HEK293T (cell line): ENCODE results near the gene CNIH3.

Experiments used
- CTCF ChIA-PET: fragments of 350-600 bp; formaldehyde crosslinking; extraction: SDS; loops from one replicate; lab custom pipeline; 2021; ENCODE audit warnings: antibody characterized with exemption, inconsistent platforms; lab: Yijun Ruan, JAX
- POLR2A ChIA-PET: fragments of 350-600 bp; formaldehyde crosslinking; extraction: SDS; loops from one replicate; lab custom pipeline; 2020; ENCODE audit warnings: antibody characterized with exemption, inconsistent platforms; lab: Yijun Ruan, JAX
- DNase-seq: peaks from one replicate; pipeline ENCODE4 v3.0.0; 2012; ENCODE audit warnings: mixed read lengths; ENCODE audit errors: extremely low spot score
- ARNT ChIP-seq: fragments of 450-650 bp; IDR thresholded peaks from 2 replicates; pipeline ENCODE4 v1.6.1; 2017; ENCODE audit warnings: mild to moderate bottlenecking
- BHLHE40 ChIP-seq: fragments of 450-650 bp; IDR thresholded peaks from 2 replicates; pipeline ENCODE4 v1.6.1; 2016; ENCODE audit warnings: mild to moderate bottlenecking, moderate library complexity, borderline replicate concordance
- CTBP1 ChIP-seq: fragments of 450-650 bp; IDR thresholded peaks from 2 replicates; pipeline ENCODE4 v1.6.1; 2016; ENCODE audit warnings: borderline replicate concordance
- ELF4 ChIP-seq: fragments of 450-650 bp; IDR thresholded peaks from 2 replicates; pipeline ENCODE4 v1.6.1; 2017; ENCODE audit warnings: antibody characterized with exemption
- FOXA1 ChIP-seq: fragments of 450-650 bp; IDR thresholded peaks from 2 replicates; pipeline ENCODE4 v1.6.1; 2016; ENCODE audit warnings: mild to moderate bottlenecking
- FOXK2 ChIP-seq: fragments of 450-650 bp; IDR thresholded peaks from 2 replicates; pipeline ENCODE4 v1.6.1; 2016; ENCODE audit warnings: mild to moderate bottlenecking
- FOXM1 ChIP-seq: fragments of 450-650 bp; IDR thresholded peaks from 2 replicates; pipeline ENCODE4 v1.6.1; 2017; ENCODE audit warnings: mild to moderate bottlenecking, borderline replicate concordance
- HDGF ChIP-seq: fragments of 450-650 bp; IDR thresholded peaks from 2 replicates; pipeline ENCODE4 v1.6.1; 2017; ENCODE audit warnings: antibody characterized with exemption, borderline replicate concordance
- L3MBTL2 ChIP-seq: fragments of 450-650 bp; conservative IDR thresholded peaks from 2 replicates; pipeline ENCODE4 v1.6.1; 2016; ENCODE audit warnings: mild to moderate bottlenecking
- LEF1 ChIP-seq: fragments of 450-650 bp; IDR thresholded peaks from 2 replicates; pipeline ENCODE4 v1.6.1; 2017; ENCODE audit warnings: mild to moderate bottlenecking, borderline replicate concordance
- NFRKB ChIP-seq: fragments of 450-650 bp; IDR thresholded peaks from 2 replicates; pipeline ENCODE4 v1.6.1; 2016; ENCODE audit warnings: mild to moderate bottlenecking, moderate library complexity
- SP1 ChIP-seq: fragments of 450-650 bp; IDR thresholded peaks from 2 replicates; pipeline ENCODE4 v1.6.1; 2017
- SUZ12 ChIP-seq: fragments of 450-650 bp; IDR thresholded peaks from 2 replicates; pipeline ENCODE4 v1.6.1; 2016; ENCODE audit warnings: mild to moderate bottlenecking
- TARDBP ChIP-seq: fragments of 450-650 bp; IDR thresholded peaks from 2 replicates; pipeline ENCODE4 v1.6.1; 2016
- ZNF384 ChIP-seq: fragments of 450-650 bp; IDR thresholded peaks from 2 replicates; pipeline ENCODE4 v1.6.1; 2016
- TF ChIP-seq, protein P1 (sequence below): fragments of 450-650 bp; IDR thresholded peaks from 2 replicates; pipeline ENCODE4 v1.6.1; 2016

Gene CNIH3

GRCh38 chr1:224591326-224591725, 24.8 kb upstream of the CNIH3 start:
- DNase-seq, result no peak
- ChIA-PET CTCF (interaction anchor here (1.1 kb wide), 1 partner anchor 331 kb away, joined by 3 read pairs; no protein-coding TSS in a partner anchor), POLR2A (interaction anchor here (1.0 kb wide), 1 partner anchor 25 kb away, joined by 3 read pairs; the partner anchor contains the start of gene CNIH3)
- TF ChIP-seq FOXK2 (no peak), NFRKB (no peak), L3MBTL2 (no peak), FOXM1 (no peak), CTBP1 (no peak), TARDBP (no peak), ARNT (no peak), BHLHE40 (no peak), FOXA1 (no peak), SUZ12 (no peak), SP1 (no peak), ELF4 (no peak), LEF1 (no peak), ZNF384 (no peak), HDGF (no peak)
- TF ChIP-seq, protein P1, sequence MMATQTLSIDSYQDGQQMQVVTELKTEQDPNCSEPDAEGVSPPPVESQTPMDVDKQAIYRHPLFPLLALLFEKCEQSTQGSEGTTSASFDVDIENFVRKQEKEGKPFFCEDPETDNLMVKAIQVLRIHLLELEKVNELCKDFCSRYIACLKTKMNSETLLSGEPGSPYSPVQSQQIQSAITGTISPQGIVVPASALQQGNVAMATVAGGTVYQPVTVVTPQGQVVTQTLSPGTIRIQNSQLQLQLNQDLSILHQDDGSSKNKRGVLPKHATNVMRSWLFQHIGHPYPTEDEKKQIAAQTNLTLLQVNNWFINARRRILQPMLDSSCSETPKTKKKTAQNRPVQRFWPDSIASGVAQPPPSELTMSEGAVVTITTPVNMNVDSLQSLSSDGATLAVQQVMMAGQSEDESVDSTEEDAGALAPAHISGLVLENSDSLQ, result no peak

DNA sequence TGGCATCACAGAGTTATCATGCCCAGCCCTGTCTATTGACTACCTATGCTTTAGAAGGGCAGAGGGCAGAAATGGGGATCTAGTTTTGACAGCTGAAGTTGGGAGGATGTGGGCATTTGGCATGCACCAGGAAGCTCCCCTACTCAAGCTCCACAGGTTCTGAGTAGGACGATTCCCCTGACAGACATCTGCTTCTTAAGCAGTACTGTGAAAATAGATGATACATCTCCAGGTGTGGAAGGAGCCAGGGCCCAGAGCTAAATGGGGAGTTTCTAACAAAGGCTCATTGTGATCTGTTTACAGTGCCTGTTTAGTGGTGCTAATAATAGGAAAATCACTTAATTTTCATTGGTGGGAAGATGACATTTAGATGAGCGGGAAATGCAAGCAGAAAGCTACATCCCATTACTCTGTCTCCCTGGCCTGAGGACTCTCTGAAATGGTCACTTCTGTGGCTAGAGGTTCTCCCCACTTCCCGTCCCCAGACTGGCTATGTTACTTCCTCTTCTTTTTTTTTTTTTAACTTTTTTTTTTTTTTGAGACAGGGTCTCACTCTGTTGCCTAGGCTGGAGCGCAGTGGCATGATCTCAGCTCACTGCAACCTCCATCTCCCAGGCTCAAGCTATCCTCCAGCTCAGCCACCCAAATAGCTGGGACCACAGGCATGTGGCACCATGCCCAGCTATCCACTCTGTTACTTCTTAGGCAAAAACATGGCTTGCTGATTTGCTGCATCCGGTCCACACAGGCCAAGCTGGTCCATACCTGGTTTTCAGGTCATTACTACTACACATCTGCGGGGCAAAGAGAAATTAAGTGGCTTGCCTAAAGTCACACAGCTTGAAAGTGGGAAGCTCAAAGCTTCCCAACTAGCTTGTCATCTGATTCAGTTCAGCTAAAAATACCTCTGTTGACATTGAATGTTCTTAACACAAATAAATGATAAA, 23.2 kb upstream of the CNIH3 start:
- POLR2A ChIA-PET, result no interaction called here
- CTCF ChIA-PET, result interaction anchor here (0.5 kb wide), 1 partner anchor 34 kb away, joined by 3 read pairs; no protein-coding TSS in a partner anchor
- DNase-seq, result no peak
- TF ChIP-seq SP1, result no peak
- no peak for TF ChIP-seq FOXK2
- no peak for TF ChIP-seq NFRKB
- TF ChIP-seq L3MBTL2, result no peak
- no peak for TF ChIP-seq CTBP1
- TF ChIP-seq, protein P1, result no peak
- TF ChIP-seq SUZ12, result no peak
- TF ChIP-seq FOXM1, result no peak

DNA sequence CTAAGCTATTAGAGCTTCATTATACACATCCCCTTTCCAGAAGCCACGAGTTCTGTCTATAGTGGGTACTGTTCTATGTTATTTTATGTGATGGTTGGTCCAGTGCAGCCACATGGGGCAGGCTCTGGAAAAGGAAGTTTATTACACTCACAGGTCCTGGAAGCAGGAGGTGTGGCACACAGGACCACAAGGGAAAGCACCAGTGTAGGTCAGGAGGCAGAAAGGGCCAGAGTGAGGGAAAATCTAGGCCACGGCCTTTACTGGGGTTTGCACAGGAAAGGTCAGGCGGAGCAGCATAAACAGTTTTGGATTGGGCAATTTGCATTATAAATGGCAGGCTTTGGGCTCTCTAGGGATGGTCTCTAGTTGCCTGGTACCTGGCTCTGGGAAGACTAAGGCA, 21.8 kb upstream of the CNIH3 start:
- no peak for TF ChIP-seq CTBP1
- TF ChIP-seq LEF1, result no peak
- no peak for TF ChIP-seq ARNT
- no peak for TF ChIP-seq ELF4
- TF ChIP-seq ZNF384, result no peak
- no peak for TF ChIP-seq TARDBP
- ChIA-PET POLR2A (no interaction called here), CTCF (no interaction called here)
- DNase-seq, result no peak

- POLR2A ChIA-PET, result no interaction called here
- no peak for TF ChIP-seq FOXK2
- no peak for TF ChIP-seq SP1
- no peak for TF ChIP-seq L3MBTL2
- TF ChIP-seq CTBP1, result no peak
- no peak for TF ChIP-seq ELF4
- TF ChIP-seq HDGF, result no peak
- no peak for TF ChIP-seq BHLHE40
- no peak for TF ChIP-seq FOXM1
- TF ChIP-seq ZNF384, result no peak
- TF ChIP-seq ARNT, result no peak
- TF ChIP-seq NFRKB, result no peak
- no peak for TF ChIP-seq TARDBP
- no peak for TF ChIP-seq FOXA1
- TF ChIP-seq LEF1, result no peak
- TF ChIP-seq, protein P1, result no peak
- no peak for TF ChIP-seq SUZ12
- no peak for DNase-seq
- CTCF ChIA-PET, result interaction anchor here (0.6 to 0.7 kb wide), 2 partner anchors 26 to 328 kb away, joined by 3 read pairs; no protein-coding TSS in a partner anchor
Observed at GRCh38 chr1:224594851-224595250, 21.3 kb upstream of the CNIH3 start.

DNA sequence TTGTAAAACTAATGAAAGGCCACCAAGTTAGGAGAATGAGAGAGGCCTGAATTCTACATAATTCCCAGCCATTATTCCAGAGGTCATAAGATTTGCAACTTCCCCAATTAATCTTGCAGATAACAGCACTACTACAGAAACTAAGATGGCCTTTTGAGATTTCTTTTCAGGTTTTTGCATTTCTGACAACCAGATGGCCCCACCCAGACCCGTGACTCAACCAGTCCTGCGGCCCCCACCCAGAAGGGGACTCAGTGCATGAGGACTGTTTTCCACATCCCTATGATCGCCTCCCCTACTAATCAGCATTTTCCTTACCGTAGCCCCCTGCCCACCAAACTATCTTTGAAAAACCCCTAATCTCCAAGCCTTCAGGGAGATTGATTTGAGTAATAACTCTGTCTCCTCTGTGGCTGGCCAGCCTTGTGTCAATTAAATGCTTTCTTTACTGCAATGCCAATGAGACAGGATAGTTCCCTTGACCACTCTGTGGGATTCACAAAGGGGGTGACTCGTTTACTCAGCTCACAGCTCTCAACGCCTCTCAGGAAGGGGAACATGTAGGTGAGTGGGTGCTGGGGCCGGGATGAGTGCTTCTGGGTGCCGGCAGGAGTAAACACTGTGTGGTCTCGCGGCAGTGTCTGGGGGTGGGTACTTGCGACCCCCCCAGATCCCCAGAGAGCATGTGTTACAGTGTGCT, 10.5 kb upstream of the CNIH3 start:
- CTCF ChIA-PET, result interaction anchor here (1.2 kb wide), 1 partner anchor 19 kb away, joined by 3 read pairs; no protein-coding TSS in a partner anchor
- POLR2A ChIA-PET, result no interaction called here
- no peak for TF ChIP-seq FOXK2
- no peak for TF ChIP-seq ARNT
- no peak for TF ChIP-seq TARDBP
- TF ChIP-seq NFRKB, result no peak
- TF ChIP-seq FOXA1, result no peak
- no peak for TF ChIP-seq SUZ12
- no peak for TF ChIP-seq L3MBTL2

More for the DNA sequence above, 10.5 kb upstream of the CNIH3 start:
- no peak for DNase-seq
